WTC11 (cell line): ENCODE results near the gene PDE1A.

Experiments used
- CBFB ChIP-seq: sonication (generic); formaldehyde crosslinking; IDR thresholded peaks from 2 replicates; pipeline ENCODE4 v1.8.1; 2022; ENCODE audit warnings: mild to moderate bottlenecking, low read depth, missing genetic modification reagents
- EMX1 ChIP-seq: fragments of 250-450 bp; sonication (Bioruptor Pico); IDR thresholded peaks from 2 replicates; pipeline ENCODE4 v1.8.0; 2021; ENCODE audit warnings: mild to moderate bottlenecking
- FOXJ3 ChIP-seq: sonication (generic); formaldehyde crosslinking; IDR thresholded peaks from 2 replicates; pipeline ENCODE4 v1.9.0; 2021; ENCODE audit warnings: missing genetic modification reagents, mild to moderate bottlenecking, borderline replicate concordance
- RELA ChIP-seq: sonication (generic); formaldehyde crosslinking; IDR thresholded peaks from 2 replicates; pipeline ENCODE4 v1.8.1; 2022; ENCODE audit warnings: missing genetic modification reagents, mild to moderate bottlenecking, borderline replicate concordance
- SMAD3 ChIP-seq: sonication (generic); formaldehyde crosslinking; IDR thresholded peaks from 2 replicates; pipeline ENCODE4 v1.8.0; 2022; ENCODE audit warnings: missing genetic modification reagents, mild to moderate bottlenecking, borderline replicate concordance
- TF ChIP-seq, protein P1 (sequence below): fragments of 200-600 bp; IDR thresholded peaks from 2 replicates; pipeline ENCODE4 v1.8.0; 2022; ENCODE audit warnings: antibody characterized with exemption
- TF ChIP-seq, protein P2 (sequence below): fragments of 250-450 bp; sonication (Bioruptor Pico); conservative IDR thresholded peaks from 2 replicates; pipeline ENCODE4 v1.9.0; 2021; ENCODE audit warnings: mild to moderate bottlenecking
- TF ChIP-seq, protein P3 (sequence below): sonication (generic); formaldehyde crosslinking; IDR thresholded peaks from 2 replicates; pipeline ENCODE4 v1.8.0; 2023; ENCODE audit warnings: missing genetic modification reagents
- TF ChIP-seq, protein P4 (sequence below): sonication (generic); formaldehyde crosslinking; IDR thresholded peaks from 2 replicates; pipeline ENCODE4 v1.8.0; 2023; ENCODE audit warnings: missing genetic modification reagents, mild to moderate bottlenecking, borderline replicate concordance
- TF ChIP-seq, protein P5 (sequence below): sonication (generic); formaldehyde crosslinking; IDR thresholded peaks from 2 replicates; pipeline ENCODE4 v1.8.1; 2022; ENCODE audit warnings: mild to moderate bottlenecking, missing genetic modification reagents, moderate library complexity, borderline replicate concordance

DNA sequence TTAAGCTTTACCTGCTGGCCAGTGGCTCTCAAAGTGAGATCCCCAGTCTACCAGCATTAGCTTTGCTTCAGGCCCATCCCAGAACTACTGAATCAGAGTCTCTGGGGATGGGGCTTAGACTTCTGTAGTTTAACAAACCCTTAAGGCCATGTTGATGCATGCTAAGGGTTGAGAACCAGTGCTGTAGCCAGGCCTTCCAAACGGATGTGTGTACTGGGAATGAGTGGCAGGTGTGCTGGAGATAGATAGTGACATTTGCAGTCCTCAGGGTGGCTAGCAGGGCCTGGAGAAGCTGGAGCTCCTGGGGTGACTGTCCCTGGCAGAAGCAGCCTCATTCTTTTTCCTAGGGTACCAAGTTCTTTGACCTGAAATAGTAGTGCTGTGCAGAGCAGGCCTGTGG lies 292.6 kb downstream of the PDE1A start:
- TF ChIP-seq, protein P1, sequence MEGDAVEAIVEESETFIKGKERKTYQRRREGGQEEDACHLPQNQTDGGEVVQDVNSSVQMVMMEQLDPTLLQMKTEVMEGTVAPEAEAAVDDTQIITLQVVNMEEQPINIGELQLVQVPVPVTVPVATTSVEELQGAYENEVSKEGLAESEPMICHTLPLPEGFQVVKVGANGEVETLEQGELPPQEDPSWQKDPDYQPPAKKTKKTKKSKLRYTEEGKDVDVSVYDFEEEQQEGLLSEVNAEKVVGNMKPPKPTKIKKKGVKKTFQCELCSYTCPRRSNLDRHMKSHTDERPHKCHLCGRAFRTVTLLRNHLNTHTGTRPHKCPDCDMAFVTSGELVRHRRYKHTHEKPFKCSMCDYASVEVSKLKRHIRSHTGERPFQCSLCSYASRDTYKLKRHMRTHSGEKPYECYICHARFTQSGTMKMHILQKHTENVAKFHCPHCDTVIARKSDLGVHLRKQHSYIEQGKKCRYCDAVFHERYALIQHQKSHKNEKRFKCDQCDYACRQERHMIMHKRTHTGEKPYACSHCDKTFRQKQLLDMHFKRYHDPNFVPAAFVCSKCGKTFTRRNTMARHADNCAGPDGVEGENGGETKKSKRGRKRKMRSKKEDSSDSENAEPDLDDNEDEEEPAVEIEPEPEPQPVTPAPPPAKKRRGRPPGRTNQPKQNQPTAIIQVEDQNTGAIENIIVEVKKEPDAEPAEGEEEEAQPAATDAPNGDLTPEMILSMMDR: no peak
- no peak for TF ChIP-seq RELA
- TF ChIP-seq, protein P2, sequence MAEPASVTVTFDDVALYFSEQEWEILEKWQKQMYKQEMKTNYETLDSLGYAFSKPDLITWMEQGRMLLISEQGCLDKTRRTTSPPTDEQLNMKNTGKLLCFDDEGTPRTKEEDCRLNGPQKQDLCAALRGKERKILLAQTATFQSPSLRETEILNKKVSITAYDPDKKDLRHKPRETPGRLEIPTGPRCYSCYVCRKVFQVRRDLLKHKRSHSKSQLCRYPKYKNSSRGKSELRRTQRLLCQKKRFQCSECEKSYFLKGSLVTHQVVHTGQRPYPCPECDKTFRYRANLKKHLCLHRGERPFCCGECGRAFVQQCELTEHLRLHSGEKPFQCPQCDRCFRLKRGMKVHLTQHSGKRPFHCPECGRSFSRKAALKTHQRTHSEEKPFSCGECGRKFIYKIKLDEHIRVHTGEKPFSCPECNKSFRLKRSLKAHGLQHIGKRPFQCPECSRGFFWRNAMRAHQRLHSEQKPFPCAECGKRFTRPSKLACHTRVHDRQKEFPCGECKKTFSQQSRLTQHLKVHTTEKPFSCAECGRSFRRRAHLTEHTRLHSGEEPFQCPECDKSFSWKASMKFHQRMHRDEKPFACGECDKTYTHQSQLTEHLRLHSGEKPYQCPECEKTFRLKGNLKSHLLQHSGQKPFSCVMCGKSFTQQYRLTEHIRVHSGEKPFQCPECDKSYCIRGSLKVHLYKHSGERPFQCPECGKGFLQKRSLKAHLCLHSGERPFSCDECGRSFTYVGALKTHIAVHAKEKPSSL (CRISPR knock-in tag): no peak
- no peak for TF ChIP-seq FOXJ3 (CRISPR knock-in tag)
- no peak for TF ChIP-seq EMX1 (CRISPR knock-in tag)
- no peak for TF ChIP-seq SMAD3
- TF ChIP-seq, protein P3, sequence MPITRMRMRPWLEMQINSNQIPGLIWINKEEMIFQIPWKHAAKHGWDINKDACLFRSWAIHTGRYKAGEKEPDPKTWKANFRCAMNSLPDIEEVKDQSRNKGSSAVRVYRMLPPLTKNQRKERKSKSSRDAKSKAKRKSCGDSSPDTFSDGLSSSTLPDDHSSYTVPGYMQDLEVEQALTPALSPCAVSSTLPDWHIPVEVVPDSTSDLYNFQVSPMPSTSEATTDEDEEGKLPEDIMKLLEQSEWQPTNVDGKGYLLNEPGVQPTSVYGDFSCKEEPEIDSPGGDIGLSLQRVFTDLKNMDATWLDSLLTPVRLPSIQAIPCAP (CRISPR knock-in tag): no peak
- TF ChIP-seq, protein P4, sequence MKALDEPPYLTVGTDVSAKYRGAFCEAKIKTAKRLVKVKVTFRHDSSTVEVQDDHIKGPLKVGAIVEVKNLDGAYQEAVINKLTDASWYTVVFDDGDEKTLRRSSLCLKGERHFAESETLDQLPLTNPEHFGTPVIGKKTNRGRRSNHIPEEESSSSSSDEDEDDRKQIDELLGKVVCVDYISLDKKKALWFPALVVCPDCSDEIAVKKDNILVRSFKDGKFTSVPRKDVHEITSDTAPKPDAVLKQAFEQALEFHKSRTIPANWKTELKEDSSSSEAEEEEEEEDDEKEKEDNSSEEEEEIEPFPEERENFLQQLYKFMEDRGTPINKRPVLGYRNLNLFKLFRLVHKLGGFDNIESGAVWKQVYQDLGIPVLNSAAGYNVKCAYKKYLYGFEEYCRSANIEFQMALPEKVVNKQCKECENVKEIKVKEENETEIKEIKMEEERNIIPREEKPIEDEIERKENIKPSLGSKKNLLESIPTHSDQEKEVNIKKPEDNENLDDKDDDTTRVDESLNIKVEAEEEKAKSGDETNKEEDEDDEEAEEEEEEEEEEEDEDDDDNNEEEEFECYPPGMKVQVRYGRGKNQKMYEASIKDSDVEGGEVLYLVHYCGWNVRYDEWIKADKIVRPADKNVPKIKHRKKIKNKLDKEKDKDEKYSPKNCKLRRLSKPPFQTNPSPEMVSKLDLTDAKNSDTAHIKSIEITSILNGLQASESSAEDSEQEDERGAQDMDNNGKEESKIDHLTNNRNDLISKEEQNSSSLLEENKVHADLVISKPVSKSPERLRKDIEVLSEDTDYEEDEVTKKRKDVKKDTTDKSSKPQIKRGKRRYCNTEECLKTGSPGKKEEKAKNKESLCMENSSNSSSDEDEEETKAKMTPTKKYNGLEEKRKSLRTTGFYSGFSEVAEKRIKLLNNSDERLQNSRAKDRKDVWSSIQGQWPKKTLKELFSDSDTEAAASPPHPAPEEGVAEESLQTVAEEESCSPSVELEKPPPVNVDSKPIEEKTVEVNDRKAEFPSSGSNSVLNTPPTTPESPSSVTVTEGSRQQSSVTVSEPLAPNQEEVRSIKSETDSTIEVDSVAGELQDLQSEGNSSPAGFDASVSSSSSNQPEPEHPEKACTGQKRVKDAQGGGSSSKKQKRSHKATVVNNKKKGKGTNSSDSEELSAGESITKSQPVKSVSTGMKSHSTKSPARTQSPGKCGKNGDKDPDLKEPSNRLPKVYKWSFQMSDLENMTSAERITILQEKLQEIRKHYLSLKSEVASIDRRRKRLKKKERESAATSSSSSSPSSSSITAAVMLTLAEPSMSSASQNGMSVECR: no peak
- TF ChIP-seq, protein P5, sequence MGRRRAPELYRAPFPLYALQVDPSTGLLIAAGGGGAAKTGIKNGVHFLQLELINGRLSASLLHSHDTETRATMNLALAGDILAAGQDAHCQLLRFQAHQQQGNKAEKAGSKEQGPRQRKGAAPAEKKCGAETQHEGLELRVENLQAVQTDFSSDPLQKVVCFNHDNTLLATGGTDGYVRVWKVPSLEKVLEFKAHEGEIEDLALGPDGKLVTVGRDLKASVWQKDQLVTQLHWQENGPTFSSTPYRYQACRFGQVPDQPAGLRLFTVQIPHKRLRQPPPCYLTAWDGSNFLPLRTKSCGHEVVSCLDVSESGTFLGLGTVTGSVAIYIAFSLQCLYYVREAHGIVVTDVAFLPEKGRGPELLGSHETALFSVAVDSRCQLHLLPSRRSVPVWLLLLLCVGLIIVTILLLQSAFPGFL: no peak
- TF ChIP-seq CBFB (CRISPR knock-in tag): no peak
